H9 (cell line): Measurements from ENCODE around the gene LYSMD2. TPM values are rescaled to one million over a fixed set of nuclear protein-coding genes. Genes with fewer than 3 reads are reported as not detected.

Experiments
- DNase-seq: peaks from one replicate; pipeline ENCODE4 v3.0.0-alpha.2; 2017
- H2AFZ ChIP-seq: one replicate; pipeline ENCODE4 v1.6.1; 2013; ENCODE audit warnings: mild to moderate bottlenecking, low read length, control low read depth, moderate library complexity
- H2AK5ac ChIP-seq: 2 replicates; pipeline ENCODE4 v1.6.1; 2013; ENCODE audit warnings: low read length, control low read depth, mixed read lengths; ENCODE audit not compliant: insufficient read length
- H2BK120ac ChIP-seq: one replicate; pipeline ENCODE4 v1.6.1; 2013; ENCODE audit warnings: low read depth, mild to moderate bottlenecking, low read length, control low read depth, inconsistent platforms; ENCODE audit not compliant: poor library complexity, severe bottlenecking
- H2BK12ac ChIP-seq: 2 replicates; pipeline ENCODE4 v1.6.1; 2013; ENCODE audit warnings: low read length, control low read depth, mixed read lengths, low read depth; ENCODE audit not compliant: insufficient read length
- H2BK15ac ChIP-seq: 2 replicates; pipeline ENCODE4 v1.6.1; 2013; ENCODE audit warnings: low read depth, low read length, control low read depth
- H2BK20ac ChIP-seq: one replicate; pipeline ENCODE4 v1.6.1; 2013; ENCODE audit warnings: low read depth, mild to moderate bottlenecking, low read length, control low read depth, inconsistent platforms; ENCODE audit not compliant: poor library complexity, severe bottlenecking
- H2BK5ac ChIP-seq: 2 replicates; pipeline ENCODE4 v1.6.1; 2013; ENCODE audit warnings: low read length, control low read depth, mixed read lengths; ENCODE audit not compliant: insufficient read length
- H3K14ac ChIP-seq: 2 replicates; pipeline ENCODE4 v1.6.1; 2013; ENCODE audit warnings: low read length, control low read depth; ENCODE audit not compliant: insufficient read depth
- H3K18ac ChIP-seq: 2 replicates; pipeline ENCODE4 v1.6.1; 2013; ENCODE audit warnings: low read depth, mild to moderate bottlenecking, mixed read lengths, low read length, control low read depth; ENCODE audit not compliant: insufficient read length
- H3K23ac ChIP-seq: 2 replicates; pipeline ENCODE4 v1.6.1; 2013; ENCODE audit warnings: low read length, control low read depth, mixed read lengths, low read depth; ENCODE audit not compliant: insufficient read length
- H3K23me2 ChIP-seq: 2 replicates; pipeline ENCODE4 v1.6.1; 2013; ENCODE audit warnings: low read depth, mild to moderate bottlenecking, mixed read lengths, low read length, control low read depth; ENCODE audit not compliant: insufficient read length, poor library complexity, severe bottlenecking
- H3K27ac ChIP-seq: 2 replicates; pipeline ENCODE4 v1.5.1; 2013; ENCODE audit warnings: low read length, control low read depth, mixed read lengths, low read depth; ENCODE audit not compliant: insufficient read length
- H3K27me3 ChIP-seq: 2 replicates; pipeline ENCODE4 v1.6.1; 2013; ENCODE audit warnings: low read length, control low read depth, inconsistent platforms; ENCODE audit not compliant: insufficient read depth
- H3K4ac ChIP-seq: 2 replicates; pipeline ENCODE4 v1.6.1; 2013; ENCODE audit warnings: low read depth, mild to moderate bottlenecking, control low read depth, inconsistent platforms, low read length, moderate library complexity
- H3K4me1 ChIP-seq: 2 replicates; pipeline ENCODE4 v1.6.1; 2013; ENCODE audit warnings: low read length, control low read depth, inconsistent platforms; ENCODE audit not compliant: insufficient read depth
- H3K4me2 ChIP-seq: 2 replicates; pipeline ENCODE4 v1.6.1; 2013; ENCODE audit warnings: low read length, control low read depth, mixed read lengths; ENCODE audit not compliant: insufficient read length, insufficient read depth
- H3K56ac ChIP-seq: 2 replicates; pipeline ENCODE4 v1.6.1; 2013; ENCODE audit warnings: low read depth, mild to moderate bottlenecking, mixed read lengths, low read length, control low read depth; ENCODE audit not compliant: insufficient read length
- H3K79me1 ChIP-seq: 2 replicates; pipeline ENCODE4 v1.6.1; 2013; ENCODE audit warnings: low read depth, mild to moderate bottlenecking, moderate library complexity, low read length, control low read depth, inconsistent platforms; ENCODE audit not compliant: insufficient read depth, poor library complexity, severe bottlenecking
- H3K79me2 ChIP-seq: 2 replicates; pipeline ENCODE4 v1.6.1; 2013; ENCODE audit warnings: low read length, control low read depth, inconsistent platforms; ENCODE audit not compliant: insufficient read depth
- H3K9ac ChIP-seq: 2 replicates; pipeline ENCODE4 v1.6.1; 2013; ENCODE audit warnings: low read length, control low read depth, mixed read lengths; ENCODE audit not compliant: insufficient read length; ENCODE audit errors: extremely low read depth
- H3K9me3 ChIP-seq: one replicate; pipeline ENCODE4 v1.6.1; 2013; ENCODE audit warnings: low read depth, low read length, inconsistent platforms; ENCODE audit not compliant: control insufficient read depth
- H3T11ph ChIP-seq: one replicate; pipeline ENCODE4 v1.6.1; 2013; ENCODE audit warnings: mild to moderate bottlenecking, low read length, control low read depth, inconsistent platforms
- H4K20me1 ChIP-seq: one replicate; pipeline ENCODE4 v1.6.1; 2013; ENCODE audit not compliant: control insufficient read depth, insufficient read length, insufficient read depth
- H4K5ac ChIP-seq: 2 replicates; pipeline ENCODE4 v1.6.1; 2013; ENCODE audit warnings: low read depth, mild to moderate bottlenecking, mixed read lengths, low read length, control low read depth; ENCODE audit not compliant: insufficient read length
- H4K8ac ChIP-seq: replicated peaks from 2 replicates; pipeline ENCODE4 v1.6.1; 2013; ENCODE audit warnings: low read length, control low read depth, mixed read lengths, low read depth; ENCODE audit not compliant: insufficient read length
- H4K91ac ChIP-seq: 2 replicates; pipeline ENCODE4 v1.6.1; 2013; ENCODE audit warnings: low read depth, mild to moderate bottlenecking, moderate library complexity, mixed read lengths, low read length, control low read depth; ENCODE audit not compliant: insufficient read length
- H3K27ac Mint-ChIP-seq, 3 experiments: 2 replicates in 2 of 3; 3 replicates in 1 of 3; pipeline ENCODE4 v1.8.0; 2020 to 2021; ENCODE audit warnings: mixed read lengths in 3 of 3, mild to moderate bottlenecking in 1 of 3, moderate library complexity in 1 of 3
- H3K27me3 Mint-ChIP-seq: 2 replicates; pipeline ENCODE4 v1.8.0; 2021; ENCODE audit warnings: low read depth, mild to moderate bottlenecking, moderate library complexity, mixed read lengths
- H3K36me3 Mint-ChIP-seq, 3 experiments: 2 replicates in 2 of 3; 3 replicates in 1 of 3; pipeline ENCODE4 v1.8.0; 2020 to 2021; ENCODE audit warnings: low read depth in 3 of 3, mixed read lengths in 3 of 3; ENCODE audit not compliant: insufficient read depth in 1 of 3
- H3K4me1 Mint-ChIP-seq, 2 experiments: 2 replicates each; pipeline ENCODE4 v1.8.0; 2020; ENCODE audit warnings: mixed read lengths in 2 of 2
- H3K4me3 Mint-ChIP-seq, 2 experiments: 2 replicates in 1 of 2; 3 replicates in 1 of 2; pipeline ENCODE4 v1.8.0; 2020 to 2021; ENCODE audit warnings: mild to moderate bottlenecking in 2 of 2, mixed read lengths in 2 of 2, moderate library complexity in 1 of 2
- H3K9me3 Mint-ChIP-seq, 2 experiments: 2 replicates in 1 of 2; 3 replicates in 1 of 2; pipeline ENCODE4 v1.8.0; 2020; ENCODE audit warnings: mild to moderate bottlenecking in 2 of 2, mixed read lengths in 2 of 2, moderate library complexity in 1 of 2
- CTCF ChIP-seq: fragments of 200-600 bp; sonication (generic); conservative IDR thresholded peaks from 3 replicates; pipeline ENCODE4 v1.8.0; 2021; ENCODE audit warnings: antibody characterized with exemption, mild to moderate bottlenecking
- WGBS: extraction: QIAGEN DNeasy Blood & Tissue Kit; methylation state at CpG from one replicate; pipeline ENCODE4 v1.1.7; 2013; ENCODE audit warnings: missing lambda C conversion rate, low lambda C conversion rate, mixed read lengths; ENCODE audit not compliant: insufficient read length; ENCODE audit errors: extremely low coverage; 5-methylcytosine and 5-hydroxymethylcytosine counted together
- total RNA-seq: library from RNA; stranded (reverse); gene quantifications from 2 replicates; pipeline ENCODE4 v1.2.1, GENCODE V29; 2021

Gene LYSMD2
- total RNA-seq, 1 experiment from 2014 or later = 3.9 TPM

- H4K91ac ChIP-seq = no peak overlapping the region
- H3K4me1 Mint-ChIP-seq = peaks cover 30% of the 10 kb centered on the region in 2 experiments
- H2BK5ac ChIP-seq = no peak overlapping the region
- H3K4me2 ChIP-seq = peak overlapping the region; percentile 26
- H3K9ac ChIP-seq = no peak overlapping the region
- DNase-seq = peak; percentile 90
- peak overlapping the region in 1 of 2 experiments; percentile 28; a peak in 3 of 5 replicates for H3K4me3 Mint-ChIP-seq
- peaks cover 7% of the 10 kb centered on the region; the same call in 1 of the 2 replicates for H3K4me1 ChIP-seq
- H3K14ac ChIP-seq = no peak overlapping the region
- H3K9me3 Mint-ChIP-seq = no peaks in the 10 kb centered on the region
- no peak overlapping the region for H2BK120ac ChIP-seq
- H3K27ac ChIP-seq = no peak overlapping the region
- no peak overlapping the region for H2BK20ac ChIP-seq
- H3T11ph ChIP-seq = no peak overlapping the region
- no peak overlapping the region for H2AK5ac ChIP-seq
- H3K79me2 ChIP-seq = no peaks in the 10 kb centered on the region
- no peak overlapping the region for H4K8ac ChIP-seq
- TF ChIP-seq CTCF = no peak
- peak overlapping the region in 1 of 3 experiments; percentile 37; a peak in 2 of 7 replicates for H3K27ac Mint-ChIP-seq
- no peak overlapping the region for H3K23ac ChIP-seq
- H3K23me2 ChIP-seq = no peaks in the 10 kb centered on the region
- no peaks in the 10 kb centered on the region for H3K79me1 ChIP-seq
- no peak overlapping the region for H2BK12ac ChIP-seq
- H3K36me3 Mint-ChIP-seq = no peaks in the 10 kb centered on the region
- WGBS = no CpG with 5 or more reads among the region's 5 CpGs
- no peak overlapping the region for H2AFZ ChIP-seq
- H3K27me3 ChIP-seq = no peaks in the 10 kb centered on the region
- H3K4ac ChIP-seq = no peak overlapping the region
- H3K27me3 Mint-ChIP-seq = peaks cover 5% of the 10 kb centered on the region; the same call in 1 of the 2 replicates
- H2BK15ac ChIP-seq = no peak overlapping the region
- H3K56ac ChIP-seq = no peak overlapping the region
- H4K5ac ChIP-seq = no peak overlapping the region
- H3K9me3 ChIP-seq = no peaks in the 10 kb centered on the region
- H3K18ac ChIP-seq = no peak overlapping the region
- H4K20me1 ChIP-seq = no peaks in the 10 kb centered on the region
Observed at GRCh38 chr15:51726302-51727073, 11.0 kb downstream of the LYSMD2 start.
